Sigmoid colon (tissue), 4 donors: ENCODE results near the gene ABLIM3.

Experiments used
- EP300 ChIP-seq, 4 donors: sonication (generic); formaldehyde crosslinking; IDR thresholded peaks; one replicate each; pipeline ENCODE4 v1.6.1; 2017; ENCODE audit warnings: antibody characterized with exemption in 4 of 4
- POLR2A ChIP-seq, 2 donors: fragments of 450-650 bp; IDR thresholded peaks; one replicate each; pipeline ENCODE4 v1.6.1; 2016; ENCODE audit warnings: antibody characterized with exemption in 2 of 2, mild to moderate bottlenecking in 2 of 2, moderate library complexity in 2 of 2

GRCh38 chr5:149288436-149288835, 147.1 kb downstream of the ABLIM3 start:
- TF ChIP-seq EP300 (IDR thresholded peaks at IDR 0.05) (no peak), POLR2A (IDR thresholded peaks at IDR 0.05) (no peak)
